AG09309 (cell line): Measurements from ENCODE around the gene MPRIP.
"Not testable (repeated sequence)": the region's sequence is repeated elsewhere in the genome, so short reads cannot be mapped to it uniquely, and the experiment has no call there.

Experiments used
- DNase-seq: peaks from one replicate; pipeline ENCODE4 v3.0.0-alpha.2; 2010; ENCODE audit warnings: low read depth
- H3K4me3 ChIP-seq: 2 replicates; pipeline ENCODE4 v1.5.1; 2011; ENCODE audit warnings: mild to moderate bottlenecking, low read depth, low read length, moderate library complexity; ENCODE audit not compliant: control insufficient read depth
- TF ChIP-seq, protein P1 (sequence below): IDR thresholded peaks from 2 replicates; pipeline ENCODE4 v1.5.1; 2011; ENCODE audit warnings: mild to moderate bottlenecking, low read depth, low read length, inconsistent platforms; ENCODE audit not compliant: insufficient read depth, control insufficient read depth; ENCODE audit errors: missing control alignments

Gene MPRIP

DNA sequence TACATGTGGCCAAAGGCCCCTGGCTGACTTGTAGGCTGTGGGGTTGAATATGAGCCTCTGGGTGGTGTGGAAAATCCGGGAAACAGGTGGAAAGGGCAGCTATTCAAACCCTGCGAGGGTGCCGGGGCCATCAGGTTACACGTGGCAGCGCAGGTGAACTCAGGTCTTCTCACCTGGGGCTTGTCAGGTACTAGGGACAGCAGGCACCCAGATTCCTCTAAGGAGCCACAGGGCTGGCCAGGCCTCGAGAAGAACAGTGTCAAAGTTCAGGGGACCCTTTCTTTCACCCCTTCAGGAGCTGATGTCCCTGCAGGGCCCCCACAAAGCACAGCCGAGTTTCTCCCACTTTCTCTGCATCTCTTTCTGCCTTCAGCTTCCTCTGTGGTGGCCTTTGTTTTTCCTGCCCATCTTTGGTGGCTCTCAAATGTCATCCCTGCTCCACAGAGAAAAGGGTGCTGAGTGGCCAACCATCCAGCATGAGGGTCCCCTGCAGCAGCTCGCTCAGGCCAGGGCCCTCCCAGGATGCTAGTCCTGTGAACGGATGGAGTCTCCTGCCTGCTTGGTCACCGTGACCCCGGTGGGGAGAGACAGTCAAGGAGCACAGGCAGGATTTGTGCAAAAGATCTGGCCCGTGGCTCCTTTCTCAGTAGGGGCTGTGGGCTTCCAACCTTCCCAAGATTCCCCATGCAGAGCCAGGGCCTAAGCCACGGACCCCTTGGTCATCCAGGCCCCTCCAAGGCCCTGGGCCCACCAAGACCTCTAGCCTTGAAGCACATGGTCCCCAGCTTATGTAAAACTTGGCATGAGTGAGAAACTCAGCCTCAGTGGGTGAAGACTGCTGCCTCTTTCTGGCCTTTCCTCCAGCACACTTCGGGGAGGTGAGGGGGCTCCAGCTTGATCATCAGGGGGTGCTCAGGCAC lies 28.2 kb upstream of the MPRIP start:
- not testable (repeated sequence) for DNase-seq, H3K4me3 ChIP-seq

DNA sequence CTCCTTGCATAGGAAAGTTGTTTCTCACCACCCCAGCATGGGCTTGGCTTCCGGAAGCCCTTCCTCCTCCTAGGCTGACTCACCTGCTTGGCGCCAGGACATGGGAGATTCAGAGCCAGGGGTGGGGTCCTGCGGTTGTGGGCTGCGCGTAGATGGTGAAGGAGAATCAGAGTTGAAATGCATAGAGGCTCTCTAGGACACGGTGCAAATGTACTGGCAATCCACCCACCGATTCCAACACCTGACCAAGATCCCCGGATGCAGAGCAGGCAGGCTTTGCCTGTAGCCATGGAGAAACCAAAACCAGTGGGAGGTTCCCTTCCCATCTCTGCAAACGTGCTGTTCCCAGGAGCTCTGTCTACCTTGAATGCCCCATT lies 27.5 kb upstream of the MPRIP start:
- H3K4me3 ChIP-seq, DNase-seq: not testable (repeated sequence)

DNA sequence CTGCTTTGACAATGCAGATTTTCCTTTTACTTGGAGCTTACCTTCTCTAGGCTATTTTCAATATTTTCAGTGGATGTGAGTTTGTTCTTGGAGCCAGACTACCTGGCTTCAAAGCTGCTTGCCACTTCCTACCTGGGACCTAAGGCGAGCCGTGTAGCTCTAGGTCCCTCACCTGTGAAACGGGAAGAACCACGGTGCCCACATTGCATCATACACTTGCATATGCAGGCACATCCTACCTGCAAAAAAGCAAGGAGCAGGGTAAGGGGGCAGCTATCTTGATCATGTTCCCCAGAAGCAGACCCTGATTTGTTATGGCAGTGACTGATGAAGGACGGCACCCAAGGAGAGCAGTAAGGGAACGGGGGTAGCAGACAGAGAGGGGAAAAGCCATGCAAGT lies 27.0 kb upstream of the MPRIP start:
- no peak for DNase-seq
- TF ChIP-seq, protein P1, sequence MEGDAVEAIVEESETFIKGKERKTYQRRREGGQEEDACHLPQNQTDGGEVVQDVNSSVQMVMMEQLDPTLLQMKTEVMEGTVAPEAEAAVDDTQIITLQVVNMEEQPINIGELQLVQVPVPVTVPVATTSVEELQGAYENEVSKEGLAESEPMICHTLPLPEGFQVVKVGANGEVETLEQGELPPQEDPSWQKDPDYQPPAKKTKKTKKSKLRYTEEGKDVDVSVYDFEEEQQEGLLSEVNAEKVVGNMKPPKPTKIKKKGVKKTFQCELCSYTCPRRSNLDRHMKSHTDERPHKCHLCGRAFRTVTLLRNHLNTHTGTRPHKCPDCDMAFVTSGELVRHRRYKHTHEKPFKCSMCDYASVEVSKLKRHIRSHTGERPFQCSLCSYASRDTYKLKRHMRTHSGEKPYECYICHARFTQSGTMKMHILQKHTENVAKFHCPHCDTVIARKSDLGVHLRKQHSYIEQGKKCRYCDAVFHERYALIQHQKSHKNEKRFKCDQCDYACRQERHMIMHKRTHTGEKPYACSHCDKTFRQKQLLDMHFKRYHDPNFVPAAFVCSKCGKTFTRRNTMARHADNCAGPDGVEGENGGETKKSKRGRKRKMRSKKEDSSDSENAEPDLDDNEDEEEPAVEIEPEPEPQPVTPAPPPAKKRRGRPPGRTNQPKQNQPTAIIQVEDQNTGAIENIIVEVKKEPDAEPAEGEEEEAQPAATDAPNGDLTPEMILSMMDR = no peak
- H3K4me3 ChIP-seq = no peak overlapping the region

DNA sequence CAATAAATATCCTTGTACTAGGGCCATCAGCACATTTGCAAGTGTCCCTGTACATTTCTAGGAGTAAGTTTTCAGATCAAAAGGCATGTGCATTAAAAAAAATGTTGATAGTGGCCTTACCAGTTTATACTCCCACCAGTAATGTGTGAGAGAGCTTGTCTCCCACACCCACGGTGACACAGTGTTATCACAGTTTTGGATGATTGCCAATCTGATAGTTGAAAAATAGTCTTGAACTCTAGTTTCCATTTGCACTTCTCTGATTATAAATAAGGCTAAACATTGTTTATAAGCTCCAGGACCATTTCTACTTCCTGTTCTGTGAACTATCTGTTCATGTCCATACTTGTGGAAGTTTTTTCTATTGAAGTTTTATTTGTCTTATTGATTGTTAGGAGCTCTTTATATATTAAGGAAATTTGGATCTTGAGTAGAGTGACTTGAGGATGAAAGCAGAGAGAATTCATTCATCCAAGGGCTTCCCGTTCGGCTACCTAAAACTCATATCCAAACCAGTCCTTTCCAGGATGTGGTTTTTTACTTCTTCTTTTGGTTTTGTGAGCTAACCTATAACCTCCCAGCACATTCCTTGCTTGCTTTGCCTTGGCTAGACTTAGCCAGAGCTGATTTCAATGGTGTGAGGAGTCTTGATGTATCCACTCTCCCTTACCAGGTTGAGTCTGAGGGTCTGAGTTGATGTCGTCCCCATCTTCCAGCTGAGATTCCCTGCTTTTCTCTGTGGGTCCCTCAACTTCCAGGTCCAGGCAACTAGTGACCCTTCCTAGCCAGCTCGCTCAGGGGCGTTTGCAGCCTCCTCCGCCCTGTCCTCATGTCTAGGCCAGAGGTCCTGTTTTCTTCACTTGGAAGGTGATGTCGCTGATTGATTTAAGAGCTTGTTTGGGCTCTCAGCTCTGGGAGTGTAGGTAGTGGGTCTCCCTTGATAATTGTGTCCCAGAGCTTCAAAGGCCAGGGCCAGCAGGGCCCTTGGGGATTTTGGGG lies 25.8 kb upstream of the MPRIP start:
- DNase-seq, H3K4me3 ChIP-seq: not testable (repeated sequence)

DNA sequence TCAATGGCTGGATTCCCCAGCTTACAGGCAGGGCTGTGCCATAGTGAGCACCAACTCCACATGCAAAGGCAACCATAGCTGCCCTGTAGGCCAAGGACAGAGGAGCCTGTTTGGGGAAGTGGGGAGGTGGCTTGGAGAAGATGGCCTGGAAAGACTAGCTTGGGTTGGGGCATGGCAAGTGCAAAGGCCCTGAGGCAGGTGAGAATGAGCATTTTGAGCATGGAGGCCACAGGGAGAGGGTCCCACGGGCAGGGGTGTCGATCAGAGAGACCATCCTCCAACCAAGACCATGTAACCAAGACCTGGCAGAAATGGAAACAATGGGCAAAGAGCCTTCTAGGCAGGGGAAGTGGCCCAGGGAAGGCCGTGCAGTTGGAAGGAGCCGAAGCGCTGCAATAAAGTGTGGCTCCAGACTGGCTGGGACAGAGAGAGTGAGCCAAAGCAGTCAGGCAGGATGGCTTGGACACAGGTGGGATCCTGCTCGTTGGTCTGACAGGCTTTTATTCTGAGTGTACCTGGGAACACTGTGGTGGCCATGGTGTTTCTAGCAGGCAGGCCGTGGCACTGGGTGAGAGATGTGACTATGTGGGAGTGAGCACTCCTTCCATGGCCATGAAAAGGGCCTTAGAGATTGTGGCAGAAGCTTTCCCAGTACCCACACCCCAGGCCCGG lies 24.8 kb upstream of the MPRIP start:
- H3K4me3 ChIP-seq = no peak overlapping the region
- TF ChIP-seq, protein P1 = no peak
- no peak for DNase-seq

DNA sequence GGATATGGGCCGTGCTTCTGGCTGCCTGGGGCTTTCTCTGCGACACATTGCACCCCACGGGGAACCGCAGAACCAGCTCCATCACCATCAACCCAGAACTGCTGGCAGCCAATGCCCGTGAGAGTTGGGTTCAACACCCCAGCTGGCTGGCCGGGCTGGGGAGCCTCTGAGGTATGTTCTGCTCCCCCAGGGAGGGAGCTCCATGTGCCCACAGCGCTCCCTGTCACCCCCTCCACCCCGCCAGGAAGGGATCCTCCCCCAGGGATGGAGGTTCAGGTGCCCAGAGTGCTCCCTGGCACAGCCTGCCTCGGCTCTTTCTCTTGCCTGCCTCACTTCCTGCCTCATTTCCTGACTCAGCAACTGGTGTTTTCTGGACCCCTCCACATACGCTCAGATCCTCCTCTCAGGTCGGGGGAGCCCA lies 24.2 kb upstream of the MPRIP start:
- TF ChIP-seq, protein P1 = no peak
- no peak overlapping the region for H3K4me3 ChIP-seq
- DNase-seq = no peak

DNA sequence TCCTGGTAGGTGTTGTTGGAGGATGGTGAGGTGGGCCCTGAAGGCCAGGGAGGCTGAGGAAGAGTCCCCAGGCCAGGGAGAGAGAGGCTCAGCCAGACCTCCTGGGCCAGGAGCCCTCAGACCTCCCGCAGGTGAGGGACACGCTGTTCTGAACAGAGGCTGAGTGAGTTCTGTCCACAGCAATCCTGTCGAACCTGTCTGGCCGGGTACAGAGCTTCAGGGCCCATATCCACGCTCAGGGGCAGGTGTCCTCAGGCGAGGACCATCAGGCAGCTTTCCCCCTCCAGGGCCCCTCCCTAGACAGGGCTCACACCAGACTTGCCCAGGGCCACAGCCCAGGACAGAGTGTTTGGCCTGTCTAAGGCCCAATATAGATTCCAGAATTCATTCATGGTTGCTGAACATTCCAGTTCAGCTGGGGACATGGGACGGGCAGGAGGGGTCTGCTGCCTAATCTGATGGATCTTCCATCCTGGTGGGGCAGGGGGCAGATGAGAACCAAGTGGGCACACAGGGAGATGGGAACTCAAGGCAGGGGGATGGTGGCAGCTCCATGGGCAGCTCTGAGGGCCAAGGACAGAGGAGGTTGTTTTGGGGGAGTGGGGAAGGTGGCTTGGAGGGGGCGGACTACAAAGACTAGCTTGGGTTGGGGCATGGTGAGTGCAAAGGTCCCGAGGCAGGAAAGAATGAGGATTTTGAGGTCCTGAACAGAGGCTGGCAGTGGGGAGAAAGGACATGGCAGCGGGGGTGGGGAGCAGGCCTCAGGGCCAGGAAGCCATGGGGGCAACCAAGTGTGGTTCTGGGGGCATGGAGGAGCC lies 23.4 kb upstream of the MPRIP start:
- H3K4me3 ChIP-seq = no peak overlapping the region
- TF ChIP-seq, protein P1 = no peak
- no peak for DNase-seq
